GM19238 (cell line): ENCODE measurements around the gene ZFYVE19.

Experiments used
- DNase-seq: peaks from one replicate; pipeline ENCODE4 v3.0.0; 2011; ENCODE audit warnings: low spot score; ENCODE audit not compliant: insufficient read length

The ZFYVE19 gene

DNA sequence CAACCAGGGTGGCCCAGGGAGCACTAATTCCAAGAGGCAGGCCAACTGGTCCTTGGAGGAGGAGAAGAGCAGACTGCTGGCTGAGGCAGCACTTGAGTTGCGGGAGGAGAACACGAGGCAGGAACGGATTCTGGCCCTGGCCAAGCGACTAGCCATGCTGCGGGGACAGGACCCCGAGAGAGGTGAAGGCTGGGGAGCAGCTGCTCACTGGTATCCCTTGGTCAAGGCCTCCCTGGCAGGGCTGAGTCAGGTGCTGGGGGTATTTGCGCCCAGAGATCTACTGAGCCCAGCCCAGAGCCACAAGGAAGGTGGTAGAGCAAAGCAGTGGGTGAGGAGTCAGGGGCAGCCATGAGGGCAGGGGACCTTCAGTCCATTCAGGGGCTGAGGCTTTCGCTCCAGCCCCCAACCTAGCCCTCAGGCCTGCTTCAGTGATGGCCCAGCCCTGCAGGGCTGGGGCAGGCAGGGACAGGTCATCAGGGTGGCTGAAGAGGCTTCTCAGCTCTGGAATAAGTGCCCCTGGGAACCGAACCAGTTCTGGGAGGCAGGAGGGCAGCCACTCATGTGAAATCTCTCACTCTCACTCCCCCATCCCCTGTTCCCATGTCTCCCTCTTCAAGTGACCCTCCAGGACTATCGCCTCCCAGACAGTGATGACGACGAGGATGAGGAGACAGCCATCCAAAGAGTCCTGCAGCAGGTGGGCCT, 6.0 kb downstream of the ZFYVE19 start:
- DNase-seq = no peak

DNA sequence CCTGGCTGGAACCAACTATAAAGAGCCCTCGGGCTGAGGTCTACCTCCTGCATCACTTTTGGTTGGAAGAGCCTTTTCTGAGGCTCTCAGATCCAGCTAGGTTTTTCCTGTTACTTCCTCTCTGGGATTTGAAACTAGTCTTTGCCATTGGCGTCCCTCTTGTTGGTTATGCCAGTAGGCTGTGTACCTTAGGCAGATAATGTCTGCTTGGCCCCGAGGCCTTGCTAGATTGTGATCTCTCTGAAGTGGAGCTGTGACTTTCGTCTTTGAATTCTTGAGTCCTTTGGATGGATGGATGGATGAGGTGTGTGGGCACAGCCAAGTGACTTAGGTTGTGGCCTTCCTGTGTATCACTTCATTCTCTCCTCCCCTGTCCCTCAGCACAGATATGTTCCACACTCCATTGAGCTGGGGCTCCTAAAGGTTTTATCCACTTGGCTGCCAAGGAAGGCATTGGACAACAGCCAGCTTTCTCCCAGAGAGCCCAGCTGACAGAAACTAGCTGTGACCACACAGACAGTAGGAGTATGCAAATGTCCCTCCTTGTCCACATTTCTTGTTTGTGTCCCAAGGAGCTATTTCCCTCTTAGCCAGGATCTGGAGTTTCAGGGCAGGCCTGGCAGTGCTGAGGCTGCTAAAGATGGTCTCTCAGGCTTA, 8.3 kb downstream of the ZFYVE19 start:
- no peak for DNase-seq

DNA sequence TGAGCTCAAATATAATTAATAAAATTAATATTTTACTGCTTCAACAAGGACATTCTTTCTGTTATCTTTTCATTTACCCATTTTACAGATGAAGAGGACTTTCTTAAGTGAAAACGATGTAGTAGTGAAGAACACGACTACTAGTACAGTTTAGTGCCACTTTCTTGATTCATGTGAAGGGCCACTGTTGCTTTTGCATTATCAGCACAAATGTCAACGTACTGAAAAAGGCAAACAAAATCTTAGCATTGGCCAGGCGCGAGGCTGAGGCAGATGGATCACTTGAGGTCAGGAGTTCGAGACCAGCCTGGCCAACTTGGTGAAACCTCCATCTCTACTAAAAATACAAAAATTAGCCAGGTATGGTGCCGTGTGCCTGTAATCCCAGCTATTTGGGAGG, 12.2 kb downstream of the ZFYVE19 start:
- DNase-seq = no peak

DNA sequence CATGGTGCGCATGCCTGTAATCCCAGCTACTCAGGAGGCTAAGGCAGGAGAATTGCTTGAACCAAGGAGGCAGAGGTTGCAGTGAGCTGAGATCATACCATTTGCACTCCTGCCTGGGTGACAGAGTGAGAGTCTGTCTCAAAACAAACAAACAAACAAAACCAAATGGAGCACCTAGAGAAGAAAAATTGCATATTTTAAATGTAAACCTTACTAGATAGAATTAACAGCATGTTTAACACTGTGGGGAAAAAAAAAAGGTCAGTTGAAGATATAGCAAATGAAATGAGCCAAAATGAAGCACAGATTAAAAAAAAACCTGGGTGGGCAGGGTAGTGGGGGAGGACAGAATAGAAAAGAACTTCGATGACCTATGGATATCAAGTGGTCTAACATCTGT, 14.3 kb downstream of the ZFYVE19 start:
- DNase-seq = no peak

DNA sequence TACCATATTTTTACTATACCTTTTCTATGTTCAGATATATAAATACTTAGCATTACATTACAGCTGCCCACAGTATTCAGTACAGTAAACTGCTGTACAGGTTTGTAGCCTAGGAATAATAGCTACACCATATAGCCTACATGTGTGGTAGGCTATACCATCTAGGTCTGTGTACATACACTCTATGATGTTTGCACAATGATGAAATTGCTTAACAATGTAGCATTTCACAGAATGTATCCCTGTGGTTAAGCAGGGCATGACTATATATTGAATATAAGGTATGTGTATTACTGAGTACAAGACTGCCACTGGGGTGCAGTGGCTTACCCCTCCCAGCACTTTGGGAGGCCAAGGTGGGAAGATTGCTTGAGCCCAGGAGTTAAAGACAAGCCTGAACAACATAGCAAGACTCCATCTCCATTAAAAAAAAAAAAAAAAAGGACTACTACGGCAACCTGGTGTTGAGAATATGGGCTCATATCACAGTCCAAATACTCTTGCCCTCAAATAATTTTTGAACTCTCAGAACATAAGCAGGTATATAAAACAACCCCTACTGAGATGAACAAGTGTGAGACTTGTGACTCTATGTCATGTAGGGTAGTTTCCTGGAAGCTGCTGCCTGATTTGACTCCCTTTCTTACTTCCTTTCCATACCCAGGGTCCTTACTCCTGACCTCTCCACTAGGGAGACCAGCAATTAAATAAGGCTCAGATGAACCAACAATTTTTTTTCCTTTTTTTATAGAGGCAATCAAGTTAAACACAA, 16.9 kb downstream of the ZFYVE19 start:
- DNase-seq = no peak

DNA sequence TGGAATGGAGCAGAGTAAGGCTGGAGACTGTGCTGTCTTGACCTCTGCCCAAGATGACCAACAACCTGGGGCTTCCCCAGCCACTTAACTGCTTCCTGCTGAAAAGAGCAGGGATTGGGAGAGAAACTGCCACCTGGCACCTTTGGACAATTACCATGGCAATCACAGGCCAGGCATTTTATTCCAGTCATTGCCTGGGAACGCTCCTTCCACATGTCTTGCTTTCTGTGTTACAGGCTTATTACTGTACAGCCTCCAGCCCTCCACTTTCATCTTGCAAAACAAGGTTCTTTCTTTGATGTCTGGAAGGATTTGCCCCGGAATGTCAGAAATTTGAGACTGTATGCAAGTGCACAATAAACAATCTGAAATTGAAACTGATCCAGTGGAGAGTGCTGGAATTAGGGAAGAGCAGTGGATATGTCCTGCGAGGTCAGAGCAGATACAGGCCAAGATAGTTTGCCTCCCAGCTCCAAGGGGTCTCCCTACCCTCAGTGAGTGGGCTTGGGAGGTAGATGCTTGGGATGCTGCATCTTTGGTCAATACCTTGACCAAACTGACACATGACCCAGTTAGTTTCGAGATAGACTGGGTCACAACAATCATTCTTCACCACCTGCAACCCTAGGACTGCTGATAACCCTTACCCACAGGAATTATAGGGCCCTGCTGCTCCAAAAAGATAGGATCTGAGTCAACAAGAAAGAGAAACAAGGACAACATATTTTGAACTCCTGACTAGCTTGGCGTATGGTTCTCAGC, 19.0 kb downstream of the ZFYVE19 start:
- no peak for DNase-seq

DNA sequence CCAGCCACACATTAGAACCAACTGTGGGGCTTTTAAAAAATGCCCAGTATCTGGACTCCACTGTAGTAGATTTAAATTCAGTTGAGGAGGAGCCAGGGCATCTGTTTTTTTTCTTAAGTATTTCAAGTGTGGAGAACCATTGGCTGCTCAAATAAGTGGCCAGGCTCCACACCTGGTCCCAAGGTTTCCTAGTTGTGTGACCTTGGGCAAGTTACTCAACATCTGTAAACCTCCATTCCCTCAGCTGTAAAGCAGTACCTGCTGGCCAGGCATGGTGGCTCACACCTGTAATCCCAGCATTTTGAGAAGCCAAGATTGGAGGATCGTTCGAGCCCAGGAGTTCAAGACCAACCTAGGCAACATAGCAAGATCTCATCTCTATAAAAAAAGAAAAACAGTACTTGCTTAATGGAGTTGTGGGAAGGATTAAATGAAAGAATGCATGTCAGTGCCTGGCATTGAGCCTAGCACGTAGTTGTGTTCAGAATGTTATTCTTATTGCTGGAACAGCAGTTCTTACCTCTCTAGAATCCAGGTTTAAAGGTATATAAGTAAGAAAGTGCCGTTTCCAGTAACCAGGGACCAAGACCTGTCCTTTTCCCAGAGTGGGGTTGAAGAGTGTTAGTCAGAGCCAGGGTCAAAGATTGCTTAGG, 19.7 kb downstream of the ZFYVE19 start:
- DNase-seq = no peak

DNA sequence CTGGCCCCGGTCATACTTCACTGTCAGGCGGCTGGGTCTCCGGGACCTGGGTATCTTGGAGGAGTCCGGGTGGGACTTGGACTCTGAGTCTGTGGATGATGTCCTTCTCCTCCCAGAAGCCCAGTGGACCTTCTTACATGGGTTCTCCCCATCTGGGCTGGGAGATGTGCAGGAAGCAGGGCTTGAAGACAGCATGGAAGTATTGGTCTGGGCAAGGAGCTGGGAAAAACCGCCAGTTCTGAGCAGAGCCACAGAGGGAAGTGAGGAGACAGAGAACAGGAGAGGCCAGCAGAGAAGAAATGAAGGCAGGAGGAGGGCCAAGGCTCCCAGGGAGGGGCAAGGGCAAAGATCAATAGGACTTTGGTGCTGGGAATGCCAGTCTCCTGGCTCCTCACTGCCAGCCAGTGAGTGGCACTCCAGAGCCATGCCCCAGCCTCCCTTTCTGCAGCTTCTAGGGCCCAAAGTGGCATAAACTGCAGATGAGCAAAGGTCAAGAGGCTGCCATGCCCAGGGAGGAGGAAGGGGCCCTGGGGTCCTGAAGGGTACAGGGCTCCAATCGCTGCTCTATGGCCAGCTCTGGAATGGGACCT, 21.7 kb downstream of the ZFYVE19 start, which contains the start of gene PPP1R14D:
Gene PPP1R14D (minus strand): TSS at position 262 of the 590 bp plus-strand sequence. CDS start 67 bp downstream, at position 195.
- no peak for DNase-seq

DNA sequence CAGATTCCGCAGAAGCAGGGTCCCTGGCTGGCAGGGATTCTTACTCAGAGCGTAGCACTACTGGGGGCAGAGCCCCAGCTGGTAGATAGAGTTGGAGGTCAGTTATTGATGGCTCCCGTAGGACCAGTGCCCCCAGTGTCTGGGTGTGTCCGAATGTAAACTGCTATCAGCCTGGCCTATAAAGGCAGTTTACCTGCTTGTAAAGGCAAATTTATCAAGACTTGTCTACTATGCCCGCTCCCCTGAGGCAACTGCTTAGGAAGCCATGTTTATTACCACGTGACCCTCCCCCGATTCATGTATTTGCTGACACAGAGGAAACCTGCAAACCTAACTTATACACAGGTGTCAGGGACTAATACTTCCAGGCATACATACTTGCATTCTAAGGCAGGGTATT, 22.2 kb downstream of the ZFYVE19 start:
- no peak for DNase-seq

DNA sequence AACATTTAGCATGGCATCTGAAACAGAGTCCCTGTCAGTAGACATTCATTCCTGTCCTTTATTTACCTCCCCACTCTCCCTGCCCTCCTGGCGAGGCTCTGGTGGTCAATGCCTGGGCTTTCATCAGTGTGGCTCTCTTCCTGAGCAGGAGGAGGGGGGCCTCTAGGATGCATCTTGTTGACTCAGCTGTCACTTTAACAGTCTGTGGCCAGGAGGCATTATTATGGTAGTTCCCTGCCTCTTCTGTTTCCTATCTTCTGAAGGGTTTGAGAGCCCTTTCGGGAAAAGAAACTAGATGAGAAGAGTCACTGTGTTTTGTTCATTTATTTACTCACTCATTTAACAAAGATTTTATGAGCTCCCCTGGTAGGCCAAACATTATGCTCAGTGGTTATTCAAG, 24.0 kb downstream of the ZFYVE19 start:
- DNase-seq = no peak

DNA sequence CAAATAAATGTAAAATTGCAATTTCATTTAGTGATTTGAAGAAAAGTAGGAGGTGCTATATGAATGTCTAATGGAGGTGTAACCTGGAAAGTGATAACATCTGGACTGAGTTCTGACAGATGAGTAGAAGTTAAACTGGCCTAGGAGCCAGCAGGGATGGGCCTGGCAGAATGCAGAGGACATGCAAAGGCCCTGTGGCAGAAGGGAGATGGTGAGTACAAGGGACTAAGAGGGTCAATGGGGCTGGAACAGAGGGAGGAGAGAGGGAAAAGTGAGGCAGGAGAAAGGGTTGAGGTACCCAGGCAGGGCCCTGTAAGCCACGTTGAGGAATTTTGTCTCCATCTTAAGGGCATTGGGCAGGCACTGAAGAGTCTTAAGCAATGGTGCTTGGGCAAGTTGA, 25.0 kb downstream of the ZFYVE19 start:
- DNase-seq = no peak

DNA sequence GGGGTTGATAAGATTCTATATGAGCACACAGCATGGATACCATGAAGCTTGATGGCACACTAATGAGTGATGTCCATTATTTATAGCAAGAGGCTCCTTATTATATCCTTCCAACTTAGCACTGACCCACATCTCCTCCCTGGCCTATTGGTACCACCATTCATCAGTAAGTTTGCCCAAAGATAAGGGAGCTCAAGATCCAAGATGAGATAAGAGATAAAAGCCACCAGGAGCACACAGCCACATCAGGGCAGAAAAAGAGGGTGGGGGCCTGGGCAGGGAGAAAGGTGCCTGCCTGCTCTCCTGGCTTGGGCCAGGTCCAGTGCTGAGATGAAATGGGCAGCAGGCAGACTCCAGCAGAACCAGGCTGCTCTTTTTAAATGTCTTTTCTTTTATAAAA, 26.0 kb downstream of the ZFYVE19 start:
- no peak for DNase-seq

DNA sequence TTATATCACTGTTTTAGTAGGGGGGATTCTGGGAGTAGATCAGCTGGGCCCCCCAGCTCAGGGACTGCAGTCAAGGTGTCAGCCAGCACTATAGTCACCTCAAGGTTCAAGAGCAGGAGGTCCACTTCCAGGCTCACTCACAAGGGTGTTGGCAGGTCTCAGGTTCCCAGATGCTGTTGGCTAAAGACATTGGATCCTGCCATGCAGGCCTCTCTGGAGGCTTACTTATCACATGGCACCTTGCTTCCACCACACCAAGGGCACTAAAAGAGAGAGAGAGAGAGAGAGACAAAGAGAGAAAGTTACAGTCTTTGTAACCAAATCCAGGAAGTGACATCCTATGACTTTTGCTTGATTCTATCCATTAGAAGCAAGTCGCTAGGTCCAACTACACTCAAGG, 29.1 kb downstream of the ZFYVE19 start:
- no peak for DNase-seq

DNA sequence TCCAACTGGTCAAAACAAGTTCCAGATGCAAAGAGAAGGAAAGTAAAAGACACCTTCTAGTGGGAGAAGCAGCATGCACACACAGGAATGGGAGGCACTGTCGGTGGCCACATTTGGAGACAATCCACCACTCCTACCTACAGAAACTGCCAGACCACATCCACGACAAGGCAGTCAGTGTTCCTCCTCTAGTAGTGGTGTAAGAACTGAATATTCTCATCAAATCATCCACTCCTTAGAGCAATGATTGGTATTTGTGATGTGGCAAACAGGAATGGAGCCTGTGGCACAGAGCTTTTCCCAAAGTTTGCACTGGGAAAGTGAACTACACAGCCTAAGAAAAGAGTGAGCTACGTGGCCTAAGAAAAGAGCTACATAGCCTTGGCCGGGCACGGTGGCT, 31.9 kb downstream of the ZFYVE19 start:
- no peak for DNase-seq

DNA sequence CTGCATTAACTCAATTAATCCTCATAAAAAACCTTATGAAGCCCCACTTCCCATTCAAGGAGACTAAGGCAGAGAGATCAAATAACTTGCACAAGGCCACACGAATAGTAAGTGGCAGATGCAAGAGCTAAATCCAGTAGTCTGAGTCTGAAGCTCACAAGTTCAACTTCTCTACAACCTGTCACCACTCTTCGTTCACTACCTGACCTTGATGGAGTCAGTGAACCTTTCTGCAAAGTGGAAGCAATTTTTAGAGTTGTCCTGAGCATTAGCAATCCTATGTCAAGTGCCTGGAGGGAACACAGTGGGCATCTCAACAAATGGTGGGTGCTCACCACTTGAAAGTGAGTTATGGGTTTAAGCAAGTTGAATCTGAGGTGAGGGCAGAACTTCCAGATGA, 34.9 kb downstream of the ZFYVE19 start:
- no peak for DNase-seq

DNA sequence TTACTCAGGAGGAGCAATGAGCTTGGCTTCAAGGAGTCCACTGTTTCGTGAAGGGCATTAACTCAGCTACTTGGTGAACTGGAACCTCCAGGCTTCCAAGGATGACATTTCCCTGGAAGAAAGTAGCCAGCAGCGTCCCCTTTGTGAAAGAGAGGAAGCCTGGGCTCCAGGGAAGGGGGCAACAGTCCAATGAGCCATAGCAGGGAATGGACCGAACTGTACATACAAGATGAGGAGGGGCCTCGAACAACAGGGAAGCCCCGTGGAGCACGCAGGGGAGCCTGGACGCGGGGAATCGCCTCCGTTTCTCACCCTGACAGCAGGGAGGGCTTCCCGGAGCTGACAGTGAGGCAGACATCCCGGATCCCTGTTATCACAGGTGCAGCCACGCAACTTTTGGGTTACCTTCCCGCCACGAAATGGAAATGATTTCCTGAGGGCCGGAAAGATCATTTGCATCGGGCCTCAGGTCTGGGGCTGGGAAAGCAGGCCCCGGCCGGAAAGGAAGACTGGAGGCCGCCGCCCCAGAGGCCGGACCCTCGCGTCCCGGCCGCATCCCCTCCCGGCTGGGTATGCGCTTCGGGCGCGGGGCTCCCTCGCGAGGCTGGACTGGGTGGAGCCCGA, 36.5 kb downstream of the ZFYVE19 start:
- no peak for DNase-seq

DNA sequence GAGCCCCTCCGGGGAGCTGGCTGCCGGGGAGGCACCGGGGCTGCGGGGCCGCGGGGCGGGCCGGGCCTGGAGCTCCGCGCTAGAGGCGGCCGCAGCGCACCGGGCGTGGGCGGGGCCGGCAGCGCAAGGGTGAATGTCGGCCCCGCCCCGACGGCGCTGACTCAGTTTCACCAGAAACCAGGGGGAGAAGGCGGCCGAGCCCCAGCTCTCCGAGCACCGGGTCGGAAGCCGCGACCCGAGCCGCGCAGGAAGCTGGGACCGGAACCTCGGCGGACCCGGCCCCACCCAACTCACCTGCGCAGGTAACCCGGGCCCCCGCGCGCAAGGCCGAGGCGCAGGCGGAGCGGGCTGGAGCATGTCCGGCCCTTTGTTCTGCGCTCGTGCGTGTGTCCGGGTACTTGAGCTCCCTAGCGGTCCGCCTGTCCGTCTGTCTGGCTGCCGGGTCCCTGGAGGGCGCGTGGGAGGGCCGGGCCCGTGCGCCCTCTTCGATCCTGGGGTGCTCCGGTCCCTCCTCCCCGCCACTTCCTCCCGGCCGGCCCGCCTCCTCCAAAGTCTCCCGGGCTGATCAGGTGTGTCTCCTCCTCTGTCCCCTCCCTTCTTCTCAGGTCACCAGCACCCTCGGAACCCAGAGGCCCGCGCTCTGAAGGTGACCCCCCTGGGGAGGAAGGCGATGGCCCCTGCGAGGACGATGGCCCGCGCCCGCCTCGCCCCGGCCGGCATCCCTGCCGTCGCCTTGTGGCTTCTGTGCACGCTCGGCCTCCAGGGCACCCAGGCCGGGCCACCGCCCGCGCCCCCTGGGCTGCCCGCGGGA, 37.2 kb downstream of the ZFYVE19 start, which contains the start of gene SPINT1:
Gene SPINT1 (plus strand): TSS at position 164 of the 811 bp plus-strand sequence. CDS start 507 bp downstream, at position 671.
- peak; percentile 65 for DNase-seq

DNA sequence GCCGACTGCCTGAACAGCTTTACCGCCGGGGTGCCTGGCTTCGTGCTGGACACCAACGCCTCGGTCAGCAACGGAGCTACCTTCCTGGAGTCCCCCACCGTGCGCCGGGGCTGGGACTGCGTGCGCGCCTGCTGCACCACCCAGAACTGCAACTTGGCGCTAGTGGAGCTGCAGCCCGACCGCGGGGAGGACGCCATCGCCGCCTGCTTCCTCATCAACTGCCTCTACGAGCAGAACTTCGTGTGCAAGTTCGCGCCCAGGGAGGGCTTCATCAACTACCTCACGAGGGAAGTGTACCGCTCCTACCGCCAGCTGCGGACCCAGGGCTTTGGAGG, 37.8 kb downstream of the ZFYVE19 start:
- DNase-seq = peak; percentile 49

DNA sequence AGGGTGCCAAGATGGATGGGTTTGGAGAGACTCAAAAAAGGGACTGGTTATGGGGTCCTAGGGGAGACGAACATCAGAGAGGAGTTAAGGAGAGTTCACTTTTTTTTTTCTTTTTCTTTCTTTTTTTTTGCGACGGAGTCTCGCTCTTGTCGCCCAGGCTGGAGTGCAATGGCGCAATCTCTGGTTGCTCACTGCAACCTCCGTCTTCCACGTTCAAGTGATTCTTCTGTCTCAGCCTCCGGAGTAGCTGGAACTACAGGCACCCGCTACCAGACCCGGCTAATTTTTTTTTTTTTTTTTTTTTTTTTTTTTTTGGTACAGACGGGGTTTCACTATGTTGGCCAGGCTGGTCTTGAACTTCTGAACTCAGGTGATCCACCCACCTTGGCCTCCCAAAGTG, 38.1 kb downstream of the ZFYVE19 start:
- no peak for DNase-seq
